ENCODE results near the gene GPBP1. TPM values are rescaled to one million over a fixed set of nuclear protein-coding genes. Genes with fewer than 3 reads are reported as not detected.

Gene GPBP1
- total RNA-seq, 1 donor from 2014 or later: 142 TPM

- DNase-seq (no peak), ATAC-seq (ENCODE audit: low read depth) (peak; percentile 51)
- intact Hi-C loops (cut with micrococcal nuclease): loop anchor here (1.0 to 10.0 kb wide), 6 partner anchors 356 to 1551 kb away; partner anchors contain the start of gene PLK2
- Mint-ChIP-seq H3K27me3 (no peaks in the 10 kb centered on the region), H3K36me3 (ENCODE audit: low read depth) (no peaks in the 10 kb centered on the region), H3K9me3 (no peaks in the 10 kb centered on the region), H3K4me3 (peak overlapping the region; percentile 75), H3K27ac (no peak overlapping the region), H3K4me1 (peaks cover 16% of the 10 kb centered on the region)
- TF ChIP-seq CTCF (IDR thresholded peaks at IDR 0.05): peak; percentile 13
- ChIA-PET POLR2A (interaction anchor here (1.5 kb wide), 1 partner anchor 1161 kb away, joined by 4 read pairs; no protein-coding TSS in a partner anchor), CTCF (interaction anchor here (0.6 to 4.7 kb wide), 3 partner anchors 275 to 1162 kb away, joined by 3 to 81 read pairs (median 6); partner anchors contain the start of gene PLK2)
These were observed 125.2 kb downstream of the GPBP1 start for GRCh38 chr5:57298985-57299491.

GRCh38 chr5:57299986-57300385 lies 126.1 kb downstream of the GPBP1 start:
- no peak for ATAC-seq (ENCODE audit: low read depth)
- H3K4me1 Mint-ChIP-seq: peaks cover 16% of the 10 kb centered on the region
- H3K36me3 Mint-ChIP-seq (ENCODE audit: low read depth): no peaks in the 10 kb centered on the region
- no peaks in the 10 kb centered on the region for H3K9me3 Mint-ChIP-seq
- H3K4me3 Mint-ChIP-seq: no peak overlapping the region
- DNase-seq: no peak
- intact Hi-C loops (cut with micrococcal nuclease): loop anchor here (2.0 to 10.0 kb wide), 2 partner anchors 355 to 479 kb away; no protein-coding TSS in a partner anchor
- TF ChIP-seq CTCF (IDR thresholded peaks at IDR 0.05): no peak
- ChIA-PET CTCF (interaction anchor here (4.7 kb wide), 1 partner anchor 1161 kb away, joined by 81 read pairs; the partner anchor contains the start of gene PLK2), POLR2A (no interaction called here)
- no peak overlapping the region for H3K27ac Mint-ChIP-seq
- no peaks in the 10 kb centered on the region for H3K27me3 Mint-ChIP-seq

- CTCF ChIA-PET: interaction anchor here (0.5 to 1.6 kb wide), 2 partner anchors 1159 to 1600 kb away, joined by 3 to 4 read pairs; no protein-coding TSS in a partner anchor
- DNase-seq: no peak
- peaks cover 5% of the 10 kb centered on the region for H3K36me3 Mint-ChIP-seq (ENCODE audit: low read depth)
- H3K9me3 Mint-ChIP-seq: peaks cover 7% of the 10 kb centered on the region
- peaks cover 16% of the 10 kb centered on the region for H3K4me1 Mint-ChIP-seq
- no peak overlapping the region for H3K27ac Mint-ChIP-seq
- ATAC-seq (ENCODE audit: low read depth): no peak
- H3K27me3 Mint-ChIP-seq: no peaks in the 10 kb centered on the region
- TF ChIP-seq CTCF (IDR thresholded peaks at IDR 0.05): no peak
- POLR2A ChIA-PET: no interaction called here
- H3K4me3 Mint-ChIP-seq: no peak overlapping the region
- intact Hi-C loops (cut with micrococcal nuclease): no loop called here
These were observed 128.3 kb downstream of the GPBP1 start for GRCh38 chr5:57302164-57302563.

GRCh38 chr5:57302643-57303042 lies 128.8 kb downstream of the GPBP1 start:
- ATAC-seq (ENCODE audit: low read depth) (no peak), DNase-seq (no peak)
- H3K36me3 Mint-ChIP-seq (ENCODE audit: low read depth): peaks cover 5% of the 10 kb centered on the region
- H3K27me3 Mint-ChIP-seq: no peaks in the 10 kb centered on the region
- TF ChIP-seq CTCF (IDR thresholded peaks at IDR 0.05): no peak
- POLR2A ChIA-PET: no interaction called here
- H3K4me3 Mint-ChIP-seq: no peak overlapping the region
- intact Hi-C loops (cut with micrococcal nuclease): no loop called here
- peaks cover 7% of the 10 kb centered on the region for H3K9me3 Mint-ChIP-seq
- H3K4me1 Mint-ChIP-seq: peaks cover 16% of the 10 kb centered on the region
- CTCF ChIA-PET: interaction anchor here (0.5 to 1.6 kb wide), 2 partner anchors 1158 to 1599 kb away, joined by 3 to 4 read pairs; no protein-coding TSS in a partner anchor
- no peak overlapping the region for H3K27ac Mint-ChIP-seq

- intact Hi-C loops (cut with micrococcal nuclease): no loop called here
- no peak overlapping the region for H3K27ac Mint-ChIP-seq
- ChIA-PET POLR2A (no interaction called here), CTCF (interaction anchor here (0.7 kb wide), 1 partner anchor 10 kb away, joined by 3 read pairs; no protein-coding TSS in a partner anchor)
- H3K4me3 Mint-ChIP-seq: no peak overlapping the region
- peaks cover 3% of the 10 kb centered on the region for H3K27me3 Mint-ChIP-seq
- ATAC-seq (ENCODE audit: low read depth) (no peak), DNase-seq (no peak)
- no peak for TF ChIP-seq CTCF (IDR thresholded peaks at IDR 0.05)
- peaks cover 12% of the 10 kb centered on the region for H3K9me3 Mint-ChIP-seq
- peaks cover 7% of the 10 kb centered on the region for H3K4me1 Mint-ChIP-seq
- peaks cover 5% of the 10 kb centered on the region for H3K36me3 Mint-ChIP-seq (ENCODE audit: low read depth)
These were observed 130.1 kb downstream of the GPBP1 start for GRCh38 chr5:57303985-57304384.
